Measurements from ENCODE around the gene PTPN6. TPM values are rescaled to one million over a fixed set of nuclear protein-coding genes. Genes with fewer than 3 reads are reported as not detected.
A peak's percentile ranks its signal among the peaks of the same experiment; 100 is the strongest.

PTPN6 gene
- total and polyA plus RNA-seq, 9 of the 15 experiments (the other 6 are each of a cell fraction or from before 2014, with no cell fraction given), result 1.5 to 5.1 (median 3.9) TPM

DNA sequence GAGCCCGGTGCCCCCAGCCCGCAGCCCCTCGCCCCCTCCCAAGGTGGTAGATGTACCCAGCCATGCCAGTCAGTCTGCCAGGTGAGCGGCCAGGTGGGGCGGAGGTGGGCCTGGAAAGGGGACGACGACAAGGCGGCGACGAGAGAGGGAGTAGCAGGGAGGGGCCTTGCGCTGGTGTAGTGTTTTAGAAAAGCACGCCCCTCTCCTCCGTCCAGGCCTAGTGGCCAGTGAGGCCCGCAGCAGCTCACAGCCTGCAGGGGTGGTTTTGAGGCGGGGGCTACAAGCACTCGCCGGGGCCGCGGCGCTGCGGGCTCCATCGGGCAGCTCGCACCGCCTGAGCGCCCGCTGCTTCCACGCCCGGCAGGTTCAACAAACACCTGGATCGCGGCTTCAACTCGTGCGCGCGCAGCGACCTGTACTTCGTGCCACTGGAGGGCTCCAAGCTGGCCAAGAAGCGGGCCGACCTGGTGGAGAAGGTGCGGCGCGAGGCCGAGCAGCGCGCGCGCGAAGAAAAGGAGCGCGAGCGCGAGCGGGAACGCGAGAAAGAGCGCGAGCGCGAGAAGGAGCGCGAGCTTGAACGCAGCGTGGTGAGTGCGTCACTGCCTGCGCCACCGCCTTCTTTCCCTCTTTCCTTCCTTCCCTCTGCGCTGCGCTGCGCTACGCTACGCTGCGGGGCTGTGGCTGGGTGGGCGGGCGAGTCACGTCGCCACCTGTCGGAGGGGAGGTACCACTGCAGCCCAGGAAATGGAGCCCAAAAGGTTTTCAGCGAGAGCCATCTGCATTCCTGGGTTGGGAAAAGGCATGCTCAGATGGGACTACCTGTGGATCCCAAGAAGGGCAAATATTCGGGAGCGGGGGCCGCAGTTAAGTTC is 13.4 kb upstream of the PTPN6 start (continued):
- TF ChIP-seq GTF2F1 (IDR thresholded peaks at IDR 0.05; ENCODE audit: low read depth, low read length) (0 out of 2 replicates have a peak, but pooled peaks have one; percentile 42), GATAD2B (IDR thresholded peaks at IDR 0.05; ENCODE audit: borderline replicate concordance) (no peak), THRB (CRISPR knock-in tag; conservative IDR thresholded peaks at IDR 0.05) (no peak), ZFX (CRISPR knock-in tag; IDR thresholded peaks at IDR 0.05) (peak; percentile 76), NFIC (IDR thresholded peaks at IDR 0.05) (0 out of 2 replicates have a peak, but pooled peaks have one; percentile 4), CCNT2 (IDR thresholded peaks at IDR 0.05; ENCODE audit: borderline replicate concordance, extremely low read depth, insufficient read length, low read depth, low read length) (peak; percentile 57), BRD4 (IDR thresholded peaks at IDR 0.05) (no peak; the same call in 1 of the 2 replicates), MAZ (CRISPR knock-in tag; conservative IDR thresholded peaks at IDR 0.05 in 1 of 2, IDR thresholded peaks at IDR 0.05 in 1 of 2) (peak; percentile 61 to 78; a peak in 3 of 4 replicates), PRDM10 (IDR thresholded peaks at IDR 0.05; ENCODE audit: partially characterized antibody) (no peak)
- TF ChIP-seq, protein P1, sequence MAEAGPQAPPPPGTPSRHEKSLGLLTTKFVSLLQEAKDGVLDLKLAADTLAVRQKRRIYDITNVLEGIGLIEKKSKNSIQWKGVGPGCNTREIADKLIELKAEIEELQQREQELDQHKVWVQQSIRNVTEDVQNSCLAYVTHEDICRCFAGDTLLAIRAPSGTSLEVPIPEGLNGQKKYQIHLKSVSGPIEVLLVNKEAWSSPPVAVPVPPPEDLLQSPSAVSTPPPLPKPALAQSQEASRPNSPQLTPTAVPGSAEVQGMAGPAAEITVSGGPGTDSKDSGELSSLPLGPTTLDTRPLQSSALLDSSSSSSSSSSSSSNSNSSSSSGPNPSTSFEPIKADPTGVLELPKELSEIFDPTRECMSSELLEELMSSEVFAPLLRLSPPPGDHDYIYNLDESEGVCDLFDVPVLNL (CRISPR knock-in tag; IDR thresholded peaks at IDR 0.05; ENCODE audit: low read depth), result 0 out of 2 replicates have a peak, but pooled peaks have one; percentile 55
- TF ChIP-seq, protein P2, sequence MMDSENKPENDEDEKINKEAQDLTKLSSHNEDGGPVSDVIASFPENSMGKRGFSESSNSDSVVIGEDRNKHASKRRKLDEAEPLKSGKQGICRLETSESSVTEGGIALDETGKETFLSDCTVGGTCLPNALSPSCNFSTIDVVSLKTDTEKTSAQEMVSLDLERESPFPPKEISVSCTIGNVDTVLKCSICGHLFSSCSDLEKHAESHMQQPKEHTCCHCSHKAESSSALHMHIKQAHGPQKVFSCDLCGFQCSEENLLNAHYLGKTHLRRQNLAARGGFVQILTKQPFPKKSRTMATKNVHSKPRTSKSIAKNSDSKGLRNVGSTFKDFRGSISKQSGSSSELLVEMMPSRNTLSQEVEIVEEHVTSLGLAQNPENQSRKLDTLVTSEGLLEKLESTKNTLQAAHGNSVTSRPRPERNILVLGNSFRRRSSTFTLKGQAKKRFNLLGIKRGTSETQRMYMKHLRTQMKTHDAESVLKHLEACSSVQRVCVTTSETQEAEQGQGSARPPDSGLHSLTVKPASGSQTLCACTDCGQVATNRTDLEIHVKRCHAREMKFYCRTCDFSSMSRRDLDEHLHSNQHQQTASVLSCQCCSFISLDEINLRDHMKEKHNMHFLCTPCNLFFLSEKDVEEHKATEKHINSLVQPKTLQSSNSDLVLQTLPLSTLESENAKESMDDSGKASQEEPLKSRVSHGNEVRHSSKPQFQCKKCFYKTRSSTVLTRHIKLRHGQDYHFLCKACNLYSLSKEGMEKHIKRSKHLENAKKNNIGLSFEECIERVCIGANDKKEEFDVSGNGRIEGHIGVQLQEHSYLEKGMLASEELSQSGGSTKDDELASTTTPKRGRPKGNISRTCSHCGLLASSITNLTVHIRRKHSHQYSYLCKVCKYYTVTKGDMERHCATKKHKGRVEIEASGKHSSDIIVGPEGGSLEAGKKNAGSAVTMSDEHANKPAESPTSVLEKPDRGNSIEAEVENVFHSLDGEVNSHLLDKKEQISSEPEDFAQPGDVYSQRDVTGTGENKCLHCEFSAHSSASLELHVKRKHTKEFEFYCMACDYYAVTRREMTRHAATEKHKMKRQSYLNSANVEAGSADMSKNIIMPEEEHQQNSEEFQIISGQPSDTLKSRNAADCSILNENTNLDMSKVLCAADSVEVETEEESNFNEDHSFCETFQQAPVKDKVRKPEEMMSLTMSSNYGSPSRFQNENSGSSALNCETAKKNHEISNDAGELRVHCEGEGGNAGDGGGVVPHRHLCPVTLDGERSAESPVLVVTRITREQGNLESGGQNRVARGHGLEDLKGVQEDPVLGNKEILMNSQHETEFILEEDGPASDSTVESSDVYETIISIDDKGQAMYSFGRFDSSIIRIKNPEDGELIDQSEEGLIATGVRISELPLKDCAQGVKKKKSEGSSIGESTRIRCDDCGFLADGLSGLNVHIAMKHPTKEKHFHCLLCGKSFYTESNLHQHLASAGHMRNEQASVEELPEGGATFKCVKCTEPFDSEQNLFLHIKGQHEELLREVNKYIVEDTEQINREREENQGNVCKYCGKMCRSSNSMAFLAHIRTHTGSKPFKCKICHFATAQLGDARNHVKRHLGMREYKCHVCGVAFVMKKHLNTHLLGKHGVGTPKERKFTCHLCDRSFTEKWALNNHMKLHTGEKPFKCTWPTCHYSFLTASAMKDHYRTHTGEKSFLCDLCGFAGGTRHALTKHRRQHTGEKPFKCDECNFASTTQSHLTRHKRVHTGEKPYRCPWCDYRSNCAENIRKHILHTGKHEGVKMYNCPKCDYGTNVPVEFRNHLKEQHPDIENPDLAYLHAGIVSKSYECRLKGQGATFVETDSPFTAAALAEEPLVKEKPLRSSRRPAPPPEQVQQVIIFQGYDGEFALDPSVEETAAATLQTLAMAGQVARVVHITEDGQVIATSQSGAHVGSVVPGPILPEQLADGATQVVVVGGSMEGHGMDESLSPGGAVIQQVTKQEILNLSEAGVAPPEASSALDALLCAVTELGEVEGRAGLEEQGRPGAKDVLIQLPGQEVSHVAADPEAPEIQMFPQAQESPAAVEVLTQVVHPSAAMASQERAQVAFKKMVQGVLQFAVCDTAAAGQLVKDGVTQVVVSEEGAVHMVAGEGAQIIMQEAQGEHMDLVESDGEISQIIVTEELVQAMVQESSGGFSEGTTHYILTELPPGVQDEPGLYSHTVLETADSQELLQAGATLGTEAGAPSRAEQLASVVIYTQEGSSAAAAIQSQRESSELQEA (IDR thresholded peaks at IDR 0.05; ENCODE audit: low read depth), result no peak

Data from K562 (cell line).